T1000 (cell line): Measurements from ENCODE around the gene ZNF688.

ENCODE experiments used
- DNase-seq: peaks from one replicate; lab custom pipeline; 2025; ENCODE audit warnings: mixed read lengths; lab: John Stamatoyannopoulos, UW

Gene ZNF688

DNA sequence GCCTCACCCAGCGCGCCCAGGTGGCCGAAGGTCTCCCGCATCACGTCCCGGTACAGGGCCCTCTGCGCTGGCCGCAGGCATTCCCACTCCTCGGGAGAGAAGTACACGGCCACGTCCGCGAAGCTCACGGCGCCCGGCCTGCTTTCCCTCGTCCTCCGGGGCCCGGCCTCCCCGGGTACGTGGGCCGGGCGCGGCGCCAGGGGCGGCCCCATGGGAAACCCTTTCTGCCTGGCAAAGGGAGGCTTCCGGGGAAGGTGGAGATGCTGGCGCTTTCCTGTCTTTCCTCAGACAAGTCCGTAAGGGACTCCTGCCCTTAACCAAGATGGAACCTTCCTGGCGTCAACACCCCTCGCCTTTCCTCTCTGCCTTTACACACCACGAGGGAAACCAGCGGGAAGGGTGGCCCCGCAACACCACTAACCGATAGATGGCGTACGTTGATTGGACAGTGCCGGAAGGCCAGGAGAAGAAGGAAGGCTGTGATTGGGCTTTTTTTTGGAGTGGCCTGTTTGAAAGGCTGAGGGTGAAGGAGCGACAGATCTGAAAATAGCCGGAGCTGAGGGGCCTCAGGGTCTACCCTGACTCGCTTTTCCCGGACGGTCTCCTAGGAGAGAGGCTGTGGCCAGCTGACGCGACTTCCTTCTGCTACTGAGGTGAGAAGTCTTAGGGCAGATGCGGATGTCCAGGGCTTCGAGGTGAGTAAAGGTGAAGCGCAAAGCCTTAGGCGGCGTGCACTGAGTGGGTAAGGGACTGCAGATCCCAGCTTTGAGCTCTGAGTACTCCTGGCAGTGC, 14.1 kb upstream of the ZNF688 start, which contains the start of gene ZNF785:
TSS of gene ZNF785 (minus strand) at position 298 of the 792 bp plus-strand sequence. CDS start at position 212, 86 bp downstream.
- peak; percentile 76 for DNase-seq

DNA sequence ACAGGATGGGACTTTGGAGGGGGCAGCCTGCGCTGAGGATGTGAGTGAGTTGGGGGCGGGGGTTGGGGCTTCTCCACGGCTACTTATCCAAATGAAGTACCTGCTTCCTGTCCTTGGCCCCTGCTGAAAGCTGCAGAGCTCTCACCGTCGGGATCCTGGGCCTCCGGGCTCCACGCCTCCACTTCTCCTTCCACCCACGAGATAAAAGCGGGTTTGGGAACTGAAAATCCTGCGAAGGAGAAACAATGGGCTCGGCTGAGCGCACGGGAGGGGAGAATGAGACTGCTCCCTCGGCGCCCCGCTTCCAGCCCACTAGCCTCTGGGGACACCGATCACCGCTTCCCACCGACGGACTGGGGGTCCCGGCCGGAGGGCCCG, 13.5 kb upstream of the ZNF688 start:
- DNase-seq: no peak

DNA sequence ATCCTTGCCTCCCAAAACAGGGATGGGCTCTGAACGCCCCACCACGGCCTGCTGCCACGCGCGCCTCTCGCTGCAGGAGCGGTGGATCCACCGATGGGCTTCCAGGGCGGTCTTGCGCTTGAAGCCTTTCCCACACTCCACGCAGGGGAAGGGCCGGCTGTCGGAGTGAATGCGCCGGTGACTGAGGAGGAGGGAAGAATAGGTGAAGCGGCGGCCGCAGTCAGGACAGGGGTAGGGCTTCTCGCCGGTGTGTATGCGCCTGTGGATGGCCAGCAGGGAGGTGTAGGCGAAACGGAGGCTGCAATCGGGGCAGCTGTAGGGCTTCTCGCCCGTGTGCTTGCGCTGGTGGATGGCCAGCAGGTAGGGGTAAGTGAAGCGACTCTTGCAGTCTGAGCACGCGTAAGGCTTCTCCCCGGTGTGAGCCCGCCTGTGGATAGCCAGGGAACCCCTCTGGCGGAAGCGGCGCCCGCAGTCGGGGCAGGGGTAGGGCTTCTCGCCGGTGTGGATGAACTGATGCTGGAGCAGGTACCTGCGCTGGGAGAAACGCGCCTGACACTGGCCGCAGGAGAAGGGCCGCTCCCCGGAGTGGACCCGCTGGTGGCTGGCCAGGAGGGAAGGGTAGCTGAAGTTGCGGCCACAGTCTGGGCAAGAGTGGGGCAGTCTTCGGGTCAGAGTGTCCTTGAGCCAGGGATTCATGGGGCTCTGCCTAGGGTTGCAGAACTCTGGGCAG, 11.3 kb upstream of the ZNF688 start:
- no peak for DNase-seq

DNA sequence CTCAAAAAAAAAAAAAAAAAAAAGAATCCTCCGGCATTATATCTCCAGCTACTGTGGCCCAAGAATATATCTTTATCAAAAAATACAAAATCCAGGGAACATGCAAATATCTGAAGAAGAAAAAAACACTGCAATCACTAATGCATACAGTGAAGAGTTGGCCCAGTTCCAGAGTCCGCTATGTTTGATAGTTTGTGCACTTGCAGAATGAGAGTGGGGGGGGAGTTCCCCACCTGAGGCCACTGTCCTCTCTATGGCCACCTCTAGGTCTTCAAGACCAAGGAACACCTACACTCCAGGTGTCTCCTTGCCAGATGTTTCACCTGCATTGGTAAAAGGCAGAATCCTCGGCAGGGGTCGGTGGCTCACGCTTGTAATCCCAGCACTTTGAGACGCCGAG, 9.9 kb upstream of the ZNF688 start:
- no peak for DNase-seq

DNA sequence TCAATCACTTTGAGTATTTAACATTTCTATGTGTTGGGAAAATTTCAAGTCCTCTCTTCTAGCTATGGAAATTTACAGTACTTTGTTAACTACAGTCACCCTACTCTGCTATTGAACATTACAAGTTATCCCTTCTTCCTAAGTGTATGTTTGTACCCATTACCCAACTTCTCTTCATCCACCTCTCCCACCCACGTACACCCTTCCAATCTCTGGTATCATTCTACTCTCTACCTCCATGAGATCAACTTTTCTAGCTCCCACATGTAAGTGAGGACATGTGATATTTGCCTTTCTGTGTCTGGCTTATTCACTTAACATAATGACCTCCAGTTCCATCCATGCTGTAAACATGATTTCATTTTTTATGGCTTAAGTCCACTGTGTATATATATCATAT, 3.2 kb upstream of the ZNF688 start:
- no peak for DNase-seq

DNA sequence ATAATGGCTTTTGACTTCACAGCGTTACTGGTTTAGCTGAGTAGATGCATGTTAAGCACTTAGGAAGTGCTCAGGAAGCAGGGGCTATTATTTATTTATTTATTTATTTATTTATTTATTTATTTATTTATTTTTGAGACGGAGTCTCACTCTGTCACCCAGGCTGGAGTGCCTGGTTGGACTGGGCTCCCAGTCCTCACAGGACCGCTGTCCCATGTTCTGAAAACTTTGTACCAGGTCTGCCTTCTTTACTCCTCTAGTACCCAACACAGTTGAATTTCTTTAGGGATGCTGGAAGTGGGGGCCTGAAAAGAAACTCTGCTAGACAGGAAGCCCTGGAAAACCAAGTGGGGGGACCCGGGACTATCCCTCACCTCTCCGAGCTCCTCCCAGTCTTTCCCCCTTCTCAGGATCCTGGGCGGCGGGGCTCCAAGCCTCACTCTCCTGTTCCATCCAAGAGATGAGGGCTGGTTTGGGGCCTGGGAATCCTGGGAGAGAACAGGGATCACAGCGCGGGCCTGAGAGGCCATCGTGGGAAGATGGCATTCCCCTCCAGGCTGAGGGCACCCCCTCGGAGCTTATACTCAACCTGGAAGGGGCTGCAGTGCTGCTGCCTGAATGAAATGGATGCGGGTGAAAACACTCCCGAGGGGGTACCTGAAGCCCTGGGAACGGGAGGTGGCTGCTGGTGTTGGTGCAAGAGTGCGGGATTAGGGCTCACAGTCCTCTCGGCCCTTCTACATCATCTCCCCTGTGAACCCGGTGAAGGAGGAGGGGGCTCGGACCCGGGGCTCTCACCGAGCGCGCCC, 674 bp downstream of the ZNF688 start:
- DNase-seq: no peak

DNA sequence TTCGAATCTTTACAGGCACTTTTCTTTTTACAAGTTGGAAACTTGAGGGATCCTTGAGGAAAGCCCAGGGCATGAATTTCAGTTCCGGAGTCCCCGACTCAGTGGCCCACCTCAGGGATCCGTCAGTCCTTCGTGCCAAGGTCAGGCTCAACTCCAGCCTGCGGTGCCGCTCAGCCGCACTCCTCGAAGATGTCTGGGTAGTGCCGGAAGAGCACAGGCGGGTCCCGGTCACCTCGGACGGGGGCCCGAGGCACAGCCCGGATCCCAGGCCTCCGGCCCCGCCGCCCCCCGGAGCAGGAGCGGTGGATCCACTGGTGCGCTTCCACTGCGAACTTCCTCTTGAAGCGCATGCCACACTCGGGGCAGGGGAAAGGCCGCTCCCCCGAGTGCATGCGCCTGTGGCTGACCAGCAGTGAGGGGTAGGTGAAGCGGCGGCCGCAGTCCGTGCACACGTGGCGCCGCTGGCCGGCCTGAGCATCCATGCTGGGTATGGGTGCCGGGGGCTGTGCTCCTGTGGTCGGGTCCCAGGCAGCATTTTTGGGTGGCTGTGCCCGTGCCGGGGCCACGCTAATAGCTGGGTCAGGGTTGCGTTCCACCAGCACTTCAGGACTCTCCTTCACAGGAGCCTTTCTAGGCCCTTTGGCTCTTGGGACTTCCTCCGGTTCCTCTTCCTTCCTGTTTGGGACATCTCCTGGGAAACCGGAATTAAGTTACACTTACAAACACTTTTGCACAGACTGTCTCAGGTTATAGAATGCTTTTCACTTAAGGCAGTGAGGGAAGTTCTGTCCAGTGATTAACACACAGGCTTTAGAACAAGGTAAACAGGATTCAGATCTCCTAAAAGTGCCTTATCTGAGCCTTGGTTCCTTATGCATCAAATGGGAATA, 1.5 kb downstream of the ZNF688 start:
- DNase-seq: no peak

DNA sequence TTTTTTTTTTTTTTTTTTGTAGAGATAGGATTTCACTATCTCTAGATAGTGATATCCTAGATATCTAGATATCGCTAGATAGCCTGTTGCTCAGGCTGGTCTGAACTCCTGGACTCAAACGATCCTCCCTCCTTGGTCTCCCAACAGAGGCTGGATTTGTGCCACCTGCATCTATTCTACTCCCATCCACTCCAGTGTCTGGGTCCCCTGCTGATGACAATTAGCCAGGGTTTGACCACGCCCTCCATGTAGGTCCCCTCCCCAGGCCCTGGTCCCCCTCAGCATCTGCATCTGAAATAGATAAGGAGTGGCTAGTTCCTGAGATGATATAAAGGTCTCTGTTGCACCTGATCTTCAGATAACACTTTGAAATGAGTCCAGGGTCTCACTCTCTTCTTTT, 2.2 kb downstream of the ZNF688 start:
- no peak for DNase-seq

DNA sequence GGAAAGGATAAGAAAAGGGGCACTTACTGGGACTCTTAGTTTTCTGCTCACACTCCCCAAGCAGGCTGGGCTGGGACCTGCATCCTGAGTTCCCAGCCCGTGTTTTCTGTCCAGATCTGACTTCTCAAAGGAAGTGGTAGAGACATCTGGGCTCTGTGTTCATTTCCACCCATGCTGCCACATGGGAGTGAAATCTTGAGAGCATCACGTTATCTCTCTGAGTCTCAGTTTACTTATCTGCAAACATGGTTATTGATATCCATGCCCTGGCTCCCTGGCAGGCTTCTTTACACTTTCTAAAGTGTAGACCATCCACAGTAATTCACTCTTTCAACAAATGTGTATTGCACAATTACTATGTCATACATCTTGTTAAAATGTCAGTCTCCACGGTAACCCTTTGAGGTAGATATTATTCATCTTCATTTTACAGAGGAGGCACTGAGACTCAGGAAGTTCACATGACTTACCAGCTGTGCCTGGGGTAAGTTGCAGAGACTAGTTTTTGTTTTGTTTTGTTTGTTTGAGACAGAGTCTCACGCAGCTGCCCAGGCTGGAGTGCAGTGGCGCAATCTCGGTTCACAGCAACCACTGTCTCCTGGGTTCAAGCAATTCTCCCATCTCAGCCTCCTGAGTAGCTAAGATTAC, 3.4 kb downstream of the ZNF688 start:
- no peak for DNase-seq

DNA sequence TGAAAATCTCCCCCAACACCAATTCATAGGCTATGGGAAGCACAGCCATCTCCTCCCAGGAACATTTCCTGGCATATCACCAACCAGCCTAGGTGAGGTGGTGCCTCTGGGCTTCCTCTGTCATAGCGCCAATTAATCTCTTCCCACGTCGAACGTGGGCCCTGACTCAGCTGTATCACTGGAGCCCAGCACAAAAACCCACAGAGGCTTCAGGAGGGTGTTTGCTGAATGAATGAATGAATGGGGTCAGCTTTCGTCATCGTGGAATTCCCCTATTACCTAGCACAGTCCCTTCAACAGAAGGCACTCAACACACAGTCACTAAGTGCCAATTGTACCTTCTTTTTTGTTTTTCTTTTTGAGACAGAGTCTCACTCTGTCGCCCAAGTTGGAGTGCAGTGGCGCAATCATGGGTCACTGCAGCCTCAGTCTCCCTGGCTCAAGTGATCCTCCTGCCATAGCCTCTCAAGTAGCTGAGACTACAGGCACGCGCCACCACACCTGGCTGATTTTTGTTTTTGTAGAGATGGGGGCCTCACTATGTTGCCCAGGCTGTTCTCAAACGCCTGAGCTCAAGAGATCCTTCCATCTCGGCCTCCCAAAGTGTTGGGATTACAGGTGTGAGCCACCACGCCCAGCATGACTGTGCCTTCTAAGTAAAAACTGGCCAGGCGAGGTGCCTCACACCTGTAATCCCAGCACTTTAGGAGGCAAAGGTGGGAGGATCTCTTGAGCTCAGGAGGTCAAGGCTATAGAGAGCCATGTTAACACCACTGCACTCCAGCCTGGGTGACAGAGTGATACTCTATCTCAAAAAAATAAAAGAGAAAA, 4.1 kb downstream of the ZNF688 start:
- no peak for DNase-seq

DNA sequence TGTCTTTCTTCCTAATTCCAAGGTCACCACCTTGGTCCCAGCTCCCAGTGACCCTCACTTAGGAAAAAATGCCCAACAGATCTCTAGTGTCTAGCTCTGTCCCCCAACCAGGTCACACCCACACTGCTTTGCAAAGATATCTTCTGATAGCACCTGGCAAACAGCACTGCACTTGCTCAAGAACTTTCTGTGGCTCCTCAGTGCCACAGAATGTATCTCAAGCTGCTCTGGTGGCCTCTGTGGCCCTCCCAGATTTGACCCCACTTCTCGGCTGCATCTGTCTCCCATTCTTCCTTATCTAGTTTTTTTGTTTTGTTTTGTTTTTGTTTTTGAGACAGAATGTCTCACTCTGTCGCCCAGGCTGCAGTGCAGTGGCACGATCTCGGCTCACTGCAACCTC, 5.0 kb downstream of the ZNF688 start:
- DNase-seq: no peak

DNA sequence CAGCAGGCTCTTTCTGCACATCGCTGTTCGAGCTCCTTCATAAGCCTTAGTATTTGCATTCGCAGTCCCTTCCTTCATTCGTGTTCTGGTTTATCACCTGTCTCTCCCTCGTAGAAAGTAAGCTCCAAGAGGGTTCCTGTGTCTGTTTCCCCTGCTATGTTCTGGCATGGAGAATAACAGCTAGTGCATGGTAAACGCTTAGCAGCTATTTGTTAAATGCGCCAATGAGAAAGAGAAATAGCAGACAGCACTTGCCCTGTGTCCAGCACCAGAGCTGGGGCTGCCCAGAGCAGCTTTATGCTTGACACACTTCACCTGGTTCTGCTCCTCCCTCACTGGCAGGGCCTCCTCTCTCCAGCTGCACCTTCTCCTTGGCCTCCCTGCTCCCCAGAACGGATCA, 5.5 kb downstream of the ZNF688 start:
- DNase-seq: no peak

DNA sequence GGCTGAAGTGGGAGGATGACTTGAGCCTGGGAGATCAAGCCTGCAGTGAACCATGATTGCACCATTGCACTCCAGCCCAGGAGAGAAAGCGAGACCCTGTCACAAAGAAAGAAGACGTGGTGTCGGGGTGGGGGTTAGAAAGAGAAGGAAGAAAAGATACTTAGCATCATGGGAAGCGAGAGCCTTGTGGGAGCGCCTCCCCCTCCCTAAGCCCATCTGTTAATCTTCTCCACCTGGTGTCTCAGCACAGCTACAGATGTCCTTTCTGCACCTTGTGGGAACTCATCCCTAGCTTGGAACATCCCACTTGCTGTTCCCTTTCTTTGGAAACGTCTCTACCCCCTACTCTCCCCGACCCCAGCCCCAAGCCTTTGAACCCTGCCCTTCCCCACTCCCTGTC, 6.0 kb downstream of the ZNF688 start:
- DNase-seq: no peak

DNA sequence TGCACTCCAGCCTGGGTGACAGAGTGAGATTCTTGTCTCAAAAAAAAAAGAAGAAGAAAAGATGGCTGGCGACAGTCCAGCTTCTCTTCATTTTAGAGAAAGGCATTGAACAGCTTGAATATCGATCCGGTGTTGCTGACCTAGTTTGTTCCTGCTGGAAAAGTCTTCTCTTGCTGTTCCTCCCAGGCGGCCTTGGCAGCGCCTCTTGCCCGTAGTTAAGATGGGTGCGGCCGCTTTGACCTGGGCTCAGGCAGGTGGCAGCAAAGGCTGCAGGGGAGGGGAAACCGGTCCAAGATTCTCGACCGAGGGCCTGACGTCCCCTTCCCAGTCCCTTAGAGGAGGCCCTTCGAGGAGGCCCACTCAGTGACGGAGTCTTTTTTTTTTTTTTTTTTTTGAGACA, 9.5 kb downstream of the ZNF688 start:
- no peak for DNase-seq

DNA sequence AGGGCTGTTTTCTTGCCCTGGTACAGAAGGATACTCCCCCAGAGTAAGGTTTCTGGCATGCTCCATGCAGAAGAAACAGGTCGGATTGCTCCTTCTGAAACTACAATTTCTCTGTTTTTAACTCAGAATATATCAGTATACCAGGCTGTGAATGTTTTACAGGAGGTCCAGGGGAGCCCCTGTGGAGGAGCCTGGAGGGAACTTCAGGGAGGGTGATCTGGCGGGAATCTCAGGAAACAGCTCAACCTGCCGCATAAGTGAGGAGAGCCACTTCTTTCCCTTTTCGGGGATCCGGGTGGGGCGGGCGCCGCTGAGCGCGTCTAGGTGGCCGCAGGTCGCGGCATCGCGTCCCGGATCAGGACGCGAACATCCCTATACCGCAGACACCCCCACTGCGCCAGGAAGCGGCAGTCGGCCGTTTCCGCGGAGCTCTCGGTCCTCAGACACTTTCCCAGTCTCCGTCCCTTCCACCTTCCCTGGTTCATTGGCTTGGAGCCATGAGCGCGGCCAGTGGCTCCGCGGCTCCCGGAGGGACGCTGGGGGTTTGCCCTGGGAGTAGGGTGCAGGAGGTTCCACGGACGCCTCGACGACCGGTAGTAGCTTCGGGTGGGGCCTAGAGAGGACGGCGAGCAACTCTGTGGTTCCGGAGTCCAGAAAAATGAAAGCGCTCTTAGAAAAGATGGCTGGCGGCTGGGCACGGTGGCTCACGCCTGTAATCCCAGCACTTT, 10.3 kb downstream of the ZNF688 start:
- no peak for DNase-seq

DNA sequence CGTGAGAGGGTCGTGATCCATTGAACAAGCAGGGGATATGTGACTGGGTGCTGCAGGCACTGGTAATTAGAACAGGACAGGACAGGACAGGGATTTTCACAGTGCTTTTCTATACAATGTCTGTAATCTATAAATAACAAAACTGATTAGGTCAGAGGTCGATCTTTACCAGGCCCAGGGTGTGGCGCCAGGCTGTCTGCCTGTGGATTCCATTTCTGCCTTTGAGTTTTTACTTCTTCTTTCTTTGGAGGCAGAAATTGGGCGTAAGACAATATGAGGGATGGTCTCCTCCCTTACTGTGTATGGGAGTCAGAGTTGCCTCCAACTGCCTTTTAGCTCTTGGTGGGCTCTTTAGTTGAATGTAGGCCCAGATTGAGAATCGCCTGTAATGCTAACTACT, 11.8 kb downstream of the ZNF688 start:
- no peak for DNase-seq

DNA sequence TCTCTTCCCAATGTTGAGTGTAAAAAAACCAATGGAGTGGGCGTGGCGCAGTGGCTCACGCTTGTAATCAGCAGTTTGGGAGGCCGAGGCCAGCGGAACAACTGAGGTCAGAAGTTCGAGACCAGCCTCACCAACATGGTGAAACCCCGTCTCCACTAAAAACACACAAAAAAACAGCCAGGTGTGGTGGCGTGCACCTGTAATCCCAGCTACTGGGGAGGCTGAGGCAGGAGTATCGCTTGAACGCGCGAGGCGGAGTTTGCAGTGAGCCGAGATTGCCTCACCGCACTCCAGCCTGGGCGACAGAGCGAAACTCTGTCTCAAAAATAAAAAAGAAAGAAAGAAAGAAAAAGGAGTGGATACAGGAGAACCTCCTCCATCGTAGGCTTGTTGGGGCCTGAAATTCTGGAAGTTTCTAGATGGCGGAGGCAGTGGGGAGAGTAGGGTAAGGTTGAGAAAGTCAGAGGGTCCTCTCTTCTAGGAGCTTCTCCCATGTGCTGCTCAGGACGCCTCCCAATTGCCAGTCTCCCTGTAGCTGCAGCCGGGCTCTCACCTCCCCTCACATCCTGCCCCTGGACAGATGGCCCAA, 12.6 kb downstream of the ZNF688 start:
- no peak for DNase-seq

DNA sequence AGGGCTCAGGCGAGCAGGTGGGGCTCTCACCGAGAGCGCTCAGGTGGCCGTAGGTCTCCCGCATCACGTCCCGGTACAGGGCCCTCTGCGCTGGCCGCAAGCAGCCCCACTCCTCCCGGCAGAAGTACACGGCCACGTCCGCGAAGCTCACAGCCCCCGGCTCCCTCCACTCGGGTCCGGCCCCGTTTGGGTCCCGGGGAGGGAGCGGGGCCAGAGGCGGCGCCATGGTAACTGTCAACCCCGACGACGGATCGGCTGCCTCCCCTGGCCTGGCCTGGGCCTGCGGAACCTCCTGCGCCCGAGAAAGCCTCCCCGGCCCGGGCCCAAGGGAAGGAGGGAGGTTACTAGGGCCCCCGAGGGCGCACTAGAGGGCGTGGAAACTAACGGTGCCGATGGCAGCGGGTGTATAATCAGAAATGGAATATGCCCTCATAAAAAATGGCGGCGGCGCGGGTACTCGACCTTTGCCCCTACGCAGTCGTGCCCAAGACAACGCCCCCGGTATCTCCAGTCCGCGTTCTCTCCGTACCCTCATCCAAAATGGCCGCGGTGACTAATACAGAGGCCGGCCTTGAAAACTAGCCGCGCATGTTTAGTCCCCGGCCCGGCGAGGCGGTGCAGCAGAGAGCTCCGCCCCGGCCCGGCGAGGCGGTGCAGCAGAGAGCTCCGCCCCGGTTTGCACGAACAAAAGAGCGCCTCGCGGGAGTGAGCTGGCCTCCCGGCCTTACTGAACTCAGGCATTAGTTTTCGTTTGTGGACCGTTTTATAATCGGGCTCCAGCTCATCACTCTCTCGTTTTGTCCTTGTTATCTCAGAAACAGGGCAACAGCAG, 13.3 kb downstream of the ZNF688 start, which contains the start of gene ZNF764:
TSS of gene ZNF764 (minus strand) at position 418 of the 832 bp plus-strand sequence. CDS start at position 226, 192 bp downstream.
- peak; percentile 97 for DNase-seq
